Erythroblast (primary cell): ENCODE measurements around the gene NHLH2.

Experiments used
- GATA1 ChIP-seq: IDR thresholded peaks from 2 replicates; pipeline ENCODE4 v1.6.1; 2011; ENCODE audit warnings: low read depth, mild to moderate bottlenecking, control low read depth, low read length, moderate library complexity
- POLR2A ChIP-seq: IDR thresholded peaks from 2 replicates; pipeline ENCODE4 v1.6.1; 2011; ENCODE audit warnings: mild to moderate bottlenecking, low read length

- TF ChIP-seq POLR2A (no peak), GATA1 (no peak)
Observed at GRCh38 chr1:115879977-115880376, 39.1 kb upstream of the NHLH2 start.
